OCI-LY3 (cell line): ENCODE measurements around the gene C9orf72.

Experiments
- CTCF ChIP-seq: fragments of 200-600, 300-600 bp; sonication (generic); IDR thresholded peaks from 2 replicates; pipeline ENCODE4 v1.5.1; 2014; ENCODE audit warnings: antibody characterized with exemption, low read length, low read depth
- EZH2phosphoT487 ChIP-seq: fragments of 200-600 bp; shearing (Covaris generic); IDR thresholded peaks from 2 replicates; pipeline ENCODE4 v1.6.1; 2018; ENCODE audit warnings: antibody characterized with exemption, mixed run types, low read depth

DNA sequence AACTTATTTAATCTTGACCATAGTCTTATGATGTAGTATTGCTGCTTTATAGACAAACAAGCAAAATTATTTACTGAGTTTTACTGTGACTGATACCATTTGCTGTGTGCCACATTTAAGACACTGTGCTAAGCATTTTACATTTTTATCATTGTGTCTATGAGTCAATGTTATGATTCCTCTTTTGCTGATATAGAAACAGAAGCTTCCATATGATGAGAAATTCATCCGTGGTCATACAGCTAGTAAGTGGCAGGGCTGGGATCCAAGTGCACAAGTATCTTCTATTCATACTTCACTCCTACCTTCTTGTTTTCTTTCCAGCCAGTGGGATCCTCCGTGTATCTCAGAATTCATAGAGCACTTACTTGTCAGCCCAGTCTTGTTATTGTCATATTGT lies 66.3 kb downstream of the C9orf72 start:
- TF ChIP-seq CTCF, result no peak
- no peak for TF ChIP-seq EZH2phosphoT487
